Measurements from ENCODE around the gene SAMD13. TPM values are rescaled to one million over a fixed set of nuclear protein-coding genes. Genes with fewer than 3 reads are reported as not detected.

SAMD13 gene
- total and polyA plus RNA-seq, 3 donors from 2014 or later, result 6.1 to 31.9 (median 6.6) TPM

GRCh38 chr1:84358695-84359094, 57.2 kb downstream of the SAMD13 start:
- Histone ChIP-seq H3K27me3 (no peaks in the 10 kb centered on the region), H3K9me3 (no peaks in the 10 kb centered on the region), H3K27ac (no peak overlapping the region), H3K36me3 (ENCODE audit: low read depth, missing control alignments) (no peaks in the 10 kb centered on the region), H3K4me3 (no peak overlapping the region), H3K4me1 (no peaks in the 10 kb centered on the region)
- no peak for TF ChIP-seq CTCF (IDR thresholded peaks at IDR 0.05)
- no peak for TF ChIP-seq POLR2A (IDR thresholded peaks at IDR 0.05)
- intact Hi-C loops (cut with DNase I; ENCODE audit: low total_unique reads), result no loop called here
- 83 to 89% methylated on average over 4 of the region's 4 CpGs for WGBS, 2 donors
- DNase-seq, result no peak

- H3K9me3 ChIP-seq, result no peaks in the 10 kb centered on the region
- 76 to 88% methylated on average over 1 of the region's 1 CpG for WGBS, 2 donors
- no peaks in the 10 kb centered on the region for H3K4me1 ChIP-seq
- intact Hi-C loops (cut with DNase I; ENCODE audit: low total_unique reads), result no loop called here
- no peak for TF ChIP-seq CTCF (IDR thresholded peaks at IDR 0.05)
- TF ChIP-seq POLR2A (IDR thresholded peaks at IDR 0.05), result no peak
- no peak overlapping the region for H3K4me3 ChIP-seq
- DNase-seq, result no peak
- no peak overlapping the region for H3K27ac ChIP-seq
- no peaks in the 10 kb centered on the region for H3K36me3 ChIP-seq (ENCODE audit: low read depth, missing control alignments)
- no peaks in the 10 kb centered on the region for H3K27me3 ChIP-seq
Measured at GRCh38 chr1:84360316-84360715, 58.8 kb downstream of the SAMD13 start.

- Histone ChIP-seq H3K9me3 (no peaks in the 10 kb centered on the region), H3K36me3 (ENCODE audit: low read depth, missing control alignments) (no peaks in the 10 kb centered on the region), H3K27me3 (no peaks in the 10 kb centered on the region), H3K4me1 (no peaks in the 10 kb centered on the region), H3K4me3 (no peak overlapping the region), H3K27ac (no peak overlapping the region)
- no peak for DNase-seq
- TF ChIP-seq CTCF (IDR thresholded peaks at IDR 0.05) (no peak), POLR2A (IDR thresholded peaks at IDR 0.05) (no peak)
- intact Hi-C loops (cut with DNase I; ENCODE audit: low total_unique reads), result no loop called here
- 98 to 100% methylated on average over 3 of the region's 3 CpGs for WGBS, 2 donors
Measured at GRCh38 chr1:84361796-84362195, 60.3 kb downstream of the SAMD13 start.

GRCh38 chr1:84363019-84363418, 61.5 kb downstream of the SAMD13 start:
- no peaks in the 10 kb centered on the region for H3K4me1 ChIP-seq
- TF ChIP-seq POLR2A (IDR thresholded peaks at IDR 0.05), result no peak
- TF ChIP-seq CTCF (IDR thresholded peaks at IDR 0.05), result no peak
- H3K27me3 ChIP-seq, result no peaks in the 10 kb centered on the region
- no peak for DNase-seq
- H3K9me3 ChIP-seq, result no peaks in the 10 kb centered on the region
- intact Hi-C loops (cut with DNase I; ENCODE audit: low total_unique reads), result no loop called here
- H3K27ac ChIP-seq, result peak overlapping the region; percentile 4 to 38
- no peaks in the 10 kb centered on the region for H3K36me3 ChIP-seq (ENCODE audit: low read depth, missing control alignments)
- 36 to 42% methylated on average over 5 of the region's 5 CpGs for WGBS, 2 donors
- no peak overlapping the region for H3K4me3 ChIP-seq

- no peak for DNase-seq
- intact Hi-C loops (cut with DNase I; ENCODE audit: low total_unique reads), result no loop called here
- WGBS, 2 donors, result 48 to 54% methylated on average over 5 of the region's 5 CpGs
- Histone ChIP-seq H3K36me3 (ENCODE audit: low read depth, missing control alignments) (no peaks in the 10 kb centered on the region), H3K9me3 (no peaks in the 10 kb centered on the region), H3K27me3 (no peaks in the 10 kb centered on the region), H3K4me1 (no peaks in the 10 kb centered on the region), H3K4me3 (no peak overlapping the region), H3K27ac (peak overlapping the region in 1 of 2 donors; percentile 20)
- TF ChIP-seq CTCF (IDR thresholded peaks at IDR 0.05) (no peak), POLR2A (IDR thresholded peaks at IDR 0.05) (no peak)
Measured at GRCh38 chr1:84363622-84364021, 62.1 kb downstream of the SAMD13 start.
